HG02763 (cell line): ENCODE data around the gene MICAL2.

Source experiments
- ATAC-seq: cut with Tn5 transposase; IDR thresholded peaks from one replicate; pipeline ENCODE4 v1.9.1; 2021; ENCODE audit warnings: mild to moderate bottlenecking, moderate library complexity; ENCODE audit not compliant: unreplicated experiment

The MICAL2 gene

GRCh38 chr11:12222055-12222792 is 111.8 kb downstream of the MICAL2 start:
- ATAC-seq = no peak

GRCh38 chr11:12223771-12224536 is 113.6 kb downstream of the MICAL2 start:
- ATAC-seq = peak; percentile 27

DNA sequence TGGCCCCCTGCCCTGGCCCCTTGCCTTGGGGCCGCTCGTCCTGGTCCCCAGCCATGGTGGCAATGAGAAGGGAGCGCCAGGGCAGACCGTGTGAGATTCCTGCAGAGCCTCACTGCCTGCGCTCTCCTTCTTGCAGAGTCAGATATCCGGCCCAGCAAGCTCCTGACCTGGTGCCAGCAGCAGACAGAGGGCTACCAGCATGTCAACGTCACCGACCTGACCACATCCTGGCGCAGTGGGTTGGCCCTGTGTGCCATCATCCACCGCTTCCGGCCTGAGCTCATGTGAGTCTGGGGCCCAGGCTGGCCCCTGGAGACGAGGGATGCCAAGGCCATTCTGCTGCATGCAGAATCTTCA is 114.1 kb downstream of the MICAL2 start:
- ATAC-seq = peak; percentile 94

DNA sequence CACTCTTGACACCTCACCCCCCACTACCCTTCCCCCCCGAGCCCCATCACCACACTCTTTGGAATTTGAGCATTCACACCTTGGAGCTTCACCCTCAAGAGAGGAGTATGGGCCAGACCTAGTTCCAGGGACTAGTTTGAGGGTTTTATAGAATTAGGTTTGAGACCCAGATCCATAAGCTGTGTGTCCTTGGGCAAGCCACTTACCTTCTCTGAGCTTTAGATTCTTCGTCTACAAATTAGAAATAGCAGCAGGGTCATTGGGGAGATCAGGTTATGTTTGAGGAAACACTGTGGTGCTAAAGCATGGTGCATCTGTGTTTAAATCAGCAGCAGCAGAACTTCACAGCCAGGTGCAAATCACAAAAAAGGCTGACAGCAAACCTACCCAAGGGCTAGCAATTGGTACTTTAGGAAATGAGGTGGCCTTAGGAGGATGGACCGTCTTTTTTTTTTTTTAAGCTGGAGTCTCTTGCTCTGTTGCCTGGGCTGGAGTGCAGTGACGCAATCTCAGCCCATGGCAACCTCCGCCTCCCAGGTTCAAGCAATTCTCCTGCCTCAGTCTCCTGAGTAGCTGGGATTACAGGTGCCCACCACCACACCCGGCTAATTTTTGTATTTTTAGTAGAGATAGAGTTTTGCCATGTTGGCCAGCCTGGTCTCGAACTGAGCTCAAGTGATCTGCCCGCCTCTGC is 114.8 kb downstream of the MICAL2 start:
- no peak for ATAC-seq

- no peak for ATAC-seq
Measured at GRCh38 chr11:12226093-12226492, 115.7 kb downstream of the MICAL2 start.

DNA sequence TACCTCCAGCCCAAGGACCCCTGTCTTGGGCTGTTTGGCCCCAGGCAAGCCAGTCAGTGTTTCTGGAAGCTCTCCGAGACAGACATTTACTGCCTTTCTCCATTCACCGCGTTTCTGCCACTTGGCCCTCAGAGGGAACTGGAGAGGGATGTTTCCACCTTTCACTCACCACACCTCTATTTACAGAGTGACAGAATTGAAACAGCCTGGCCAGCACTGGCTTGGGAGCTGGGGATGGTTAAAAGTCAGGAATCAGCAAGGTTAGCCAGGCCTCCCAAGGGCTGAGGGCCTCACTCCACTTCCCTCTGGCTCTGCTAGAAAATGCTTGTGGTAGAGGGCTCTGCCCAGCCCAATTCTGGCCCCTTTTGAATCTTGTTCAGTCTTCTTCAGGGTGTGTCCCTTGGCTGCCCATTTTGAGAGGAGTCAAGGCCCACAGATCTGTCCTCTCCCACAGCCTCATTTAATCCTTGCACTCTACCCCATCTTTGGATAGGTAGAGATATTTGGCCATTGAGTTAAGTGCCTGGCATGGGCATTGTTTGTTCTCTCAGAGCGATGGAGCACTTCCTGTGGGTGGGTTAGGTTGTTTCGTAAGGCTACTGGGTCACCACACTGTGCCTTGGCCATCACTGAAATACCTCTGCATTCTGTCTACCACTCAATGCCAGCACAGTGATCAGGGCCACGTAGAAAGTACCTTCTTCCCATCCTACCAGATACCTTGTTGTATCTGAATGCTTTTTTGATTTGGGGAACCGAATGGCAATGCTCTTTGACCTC is 119.2 kb downstream of the MICAL2 start:
- no peak for ATAC-seq

GRCh38 chr11:12232160-12232559 is 121.8 kb downstream of the MICAL2 start:
- ATAC-seq = no peak

GRCh38 chr11:12232817-12233601 is 122.6 kb downstream of the MICAL2 start:
- no peak for ATAC-seq

DNA sequence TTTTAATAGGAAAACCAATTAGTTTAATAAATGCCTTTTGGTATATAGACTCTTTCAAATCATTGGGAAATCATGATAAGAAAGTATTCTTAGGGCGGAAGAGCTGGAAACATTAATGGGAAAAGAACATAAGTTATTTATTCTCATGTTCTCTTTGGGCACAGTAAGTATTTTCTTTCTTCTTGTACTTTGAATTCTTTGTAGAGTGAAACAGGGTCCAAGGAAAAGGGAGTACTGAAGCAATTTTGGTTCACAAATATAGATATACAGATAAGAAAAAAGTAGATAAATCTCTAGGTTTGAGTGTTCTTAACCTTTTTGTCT is 123.2 kb downstream of the MICAL2 start:
- ATAC-seq = no peak

- no peak for ATAC-seq
Measured at GRCh38 chr11:12234221-12234620, 123.8 kb downstream of the MICAL2 start.

DNA sequence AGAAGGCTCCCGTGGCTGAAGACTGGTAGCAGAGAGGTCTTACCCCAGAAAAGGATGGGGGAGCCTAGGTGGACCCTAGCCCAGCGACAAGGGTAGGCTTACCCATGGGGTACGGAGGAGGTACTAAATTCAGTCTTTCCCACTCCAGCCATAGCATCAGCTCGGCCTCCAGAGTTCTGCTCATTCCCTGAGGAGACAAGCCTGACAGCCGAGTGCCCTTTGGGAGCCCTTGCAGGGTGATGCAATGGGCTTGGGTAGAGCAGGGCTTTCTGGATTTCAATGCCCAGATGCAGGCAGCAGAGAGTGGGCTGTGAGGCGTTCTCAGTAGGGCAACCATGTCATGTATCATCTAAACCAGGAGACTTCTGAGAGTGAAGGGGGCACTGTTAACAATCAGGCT is 124.7 kb downstream of the MICAL2 start:
- no peak for ATAC-seq

- ATAC-seq = no peak
Measured at GRCh38 chr11:12235553-12235946, 125.2 kb downstream of the MICAL2 start.

DNA sequence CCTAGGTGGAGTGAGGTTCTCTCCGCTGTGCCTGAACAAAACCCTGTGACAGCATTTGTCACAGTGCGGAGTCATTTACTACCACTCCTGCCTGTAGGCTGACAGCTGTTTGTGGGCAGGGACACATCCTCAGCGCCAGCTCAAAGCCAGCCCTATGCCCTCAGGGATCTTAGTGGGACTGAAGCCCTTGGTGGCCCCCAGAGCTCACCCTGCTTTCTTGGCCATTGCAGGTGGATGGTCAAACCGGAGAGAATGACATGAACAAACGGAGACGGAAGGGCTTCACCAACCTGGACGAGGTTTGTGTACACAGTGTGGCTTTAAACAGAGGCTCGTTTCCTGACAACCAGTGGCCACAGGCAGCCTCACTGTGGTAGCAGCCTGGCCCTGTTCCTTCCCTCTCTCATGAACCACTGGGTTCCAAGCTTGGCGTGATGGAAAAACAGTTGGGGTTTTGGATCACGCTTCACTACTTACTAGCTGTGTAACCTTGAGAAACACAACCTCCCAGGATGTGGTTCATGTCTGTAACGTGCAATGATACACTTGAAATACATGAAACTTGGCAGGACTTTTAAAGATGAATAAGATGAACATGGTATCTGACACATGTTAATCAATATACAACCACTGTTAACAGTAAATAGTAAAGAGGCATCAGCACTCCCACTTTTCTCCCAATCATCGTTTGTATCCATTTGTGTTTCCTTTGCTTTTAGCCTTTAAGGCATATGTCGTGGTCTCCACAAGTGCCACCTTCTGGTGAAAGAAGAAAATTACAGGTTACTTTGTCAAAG is 125.8 kb downstream of the MICAL2 start:
- ATAC-seq = peak; percentile 43

DNA sequence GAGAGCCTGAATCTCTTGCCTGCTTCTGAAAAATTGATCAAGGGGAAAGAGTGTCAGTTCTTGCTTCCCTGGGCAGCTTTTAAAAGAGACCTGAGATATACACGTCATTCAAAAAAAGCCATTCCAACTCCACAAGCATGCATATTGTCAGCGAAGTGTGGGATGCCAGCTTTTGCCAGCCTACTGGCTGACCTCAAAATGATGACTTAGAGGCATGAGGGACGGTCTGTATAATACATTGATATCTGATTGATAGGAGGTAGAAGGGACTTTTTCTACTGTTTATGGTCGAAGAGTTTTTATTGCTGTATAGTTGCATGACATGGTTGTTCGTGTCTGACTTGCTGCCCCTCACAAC is 126.3 kb downstream of the MICAL2 start:
- no peak for ATAC-seq

- ATAC-seq = no peak
Measured at GRCh38 chr11:12237381-12237784, 127.0 kb downstream of the MICAL2 start.

GRCh38 chr11:12238420-12238819 is 128.0 kb downstream of the MICAL2 start:
- ATAC-seq = no peak

GRCh38 chr11:12239396-12239795 is 129.0 kb downstream of the MICAL2 start:
- ATAC-seq = no peak

DNA sequence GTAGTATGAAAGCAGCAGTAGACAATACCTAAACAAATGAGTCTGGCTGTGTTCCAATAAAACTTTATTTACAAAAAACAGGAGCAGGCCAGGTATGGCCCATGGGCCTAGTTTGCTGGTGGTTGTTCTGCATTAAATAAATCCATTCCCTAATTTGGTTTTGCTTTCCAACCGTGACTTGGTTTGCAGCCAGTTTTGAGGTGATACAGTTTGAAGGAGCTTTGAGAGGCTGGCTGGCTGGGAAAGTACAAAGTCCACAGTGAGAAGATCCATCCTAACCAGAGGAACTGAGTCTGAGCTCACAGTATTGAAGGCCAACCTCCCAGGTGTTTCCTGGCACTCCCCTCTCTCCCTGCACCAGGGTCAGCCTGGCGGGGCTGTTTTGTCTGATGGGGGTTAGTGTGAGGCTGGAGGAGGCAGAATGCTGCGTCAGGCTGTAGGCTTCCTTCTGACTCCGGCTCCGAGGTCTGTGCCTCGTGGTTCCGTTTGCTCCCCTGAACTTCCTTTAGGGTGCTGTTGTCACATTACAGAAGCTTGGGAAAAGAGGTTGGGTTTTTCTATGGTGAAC is 129.5 kb downstream of the MICAL2 start:
- no peak for ATAC-seq

DNA sequence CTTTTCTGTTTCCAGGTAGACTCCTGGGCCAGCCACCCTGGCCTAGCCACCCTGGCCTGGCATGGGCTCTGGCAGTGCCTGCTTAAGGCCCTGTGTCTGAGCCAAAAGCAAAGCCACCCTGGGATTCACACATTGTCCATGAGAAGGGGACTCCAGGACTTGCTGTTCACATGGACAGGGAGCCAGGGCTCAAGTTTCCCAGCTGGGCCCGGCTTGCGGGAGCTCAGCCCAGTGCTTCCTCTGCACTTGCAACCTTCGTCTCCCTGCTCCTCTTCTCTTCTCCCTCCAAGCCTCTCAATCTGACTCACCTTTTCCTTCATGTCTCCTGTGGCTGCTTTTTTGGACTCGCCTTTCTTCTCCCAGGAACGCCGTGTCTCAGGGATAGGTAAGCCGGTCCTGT is 130.3 kb downstream of the MICAL2 start:
- no peak for ATAC-seq
